MM.1S (cell line): ENCODE measurements around the gene ENTPD6.

ENCODE experiments used
- EZH2 ChIP-seq: fragments of 300-600 bp; sonication (generic); optimal IDR thresholded peaks from 2 replicates; pipeline ENCODE3; 2017; ENCODE audit warnings: low read depth, mild to moderate bottlenecking, antibody characterized with exemption, low read length, mixed read lengths
- TF ChIP-seq, protein P1 (sequence below): fragments of 300-600 bp; sonication (generic); IDR thresholded peaks from 2 replicates; pipeline ENCODE4 v1.5.1; 2016; ENCODE audit warnings: antibody characterized with exemption, low read length, mixed read lengths

DNA sequence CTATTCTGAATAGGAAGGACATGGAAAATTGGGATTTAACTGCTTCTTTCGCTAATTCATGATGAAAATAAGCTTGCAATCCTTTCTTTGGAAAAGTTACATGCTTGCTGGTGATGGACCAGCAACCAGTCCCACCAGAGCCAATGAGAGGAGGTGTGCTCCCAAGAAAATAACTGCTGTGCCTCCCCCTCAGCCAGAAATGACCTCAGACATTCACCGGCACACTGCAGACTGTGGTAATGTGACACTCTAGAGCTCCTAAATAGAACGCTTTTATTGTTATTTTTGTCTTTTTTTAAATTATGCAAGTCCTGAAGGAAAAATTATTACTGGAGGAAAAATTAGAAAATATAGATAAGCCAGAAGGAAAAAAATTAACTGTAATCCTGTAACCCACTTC lies 55.0 kb downstream of the ENTPD6 start:
- TF ChIP-seq, protein P1, sequence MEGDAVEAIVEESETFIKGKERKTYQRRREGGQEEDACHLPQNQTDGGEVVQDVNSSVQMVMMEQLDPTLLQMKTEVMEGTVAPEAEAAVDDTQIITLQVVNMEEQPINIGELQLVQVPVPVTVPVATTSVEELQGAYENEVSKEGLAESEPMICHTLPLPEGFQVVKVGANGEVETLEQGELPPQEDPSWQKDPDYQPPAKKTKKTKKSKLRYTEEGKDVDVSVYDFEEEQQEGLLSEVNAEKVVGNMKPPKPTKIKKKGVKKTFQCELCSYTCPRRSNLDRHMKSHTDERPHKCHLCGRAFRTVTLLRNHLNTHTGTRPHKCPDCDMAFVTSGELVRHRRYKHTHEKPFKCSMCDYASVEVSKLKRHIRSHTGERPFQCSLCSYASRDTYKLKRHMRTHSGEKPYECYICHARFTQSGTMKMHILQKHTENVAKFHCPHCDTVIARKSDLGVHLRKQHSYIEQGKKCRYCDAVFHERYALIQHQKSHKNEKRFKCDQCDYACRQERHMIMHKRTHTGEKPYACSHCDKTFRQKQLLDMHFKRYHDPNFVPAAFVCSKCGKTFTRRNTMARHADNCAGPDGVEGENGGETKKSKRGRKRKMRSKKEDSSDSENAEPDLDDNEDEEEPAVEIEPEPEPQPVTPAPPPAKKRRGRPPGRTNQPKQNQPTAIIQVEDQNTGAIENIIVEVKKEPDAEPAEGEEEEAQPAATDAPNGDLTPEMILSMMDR = no peak
- TF ChIP-seq EZH2 = no peak
